ENCODE measurements around the gene RECK. TPM values are rescaled to one million over a fixed set of nuclear protein-coding genes. Genes with fewer than 3 reads are reported as not detected.

Gene RECK
- total RNA-seq, 1 donor = 32.8 TPM

DNA sequence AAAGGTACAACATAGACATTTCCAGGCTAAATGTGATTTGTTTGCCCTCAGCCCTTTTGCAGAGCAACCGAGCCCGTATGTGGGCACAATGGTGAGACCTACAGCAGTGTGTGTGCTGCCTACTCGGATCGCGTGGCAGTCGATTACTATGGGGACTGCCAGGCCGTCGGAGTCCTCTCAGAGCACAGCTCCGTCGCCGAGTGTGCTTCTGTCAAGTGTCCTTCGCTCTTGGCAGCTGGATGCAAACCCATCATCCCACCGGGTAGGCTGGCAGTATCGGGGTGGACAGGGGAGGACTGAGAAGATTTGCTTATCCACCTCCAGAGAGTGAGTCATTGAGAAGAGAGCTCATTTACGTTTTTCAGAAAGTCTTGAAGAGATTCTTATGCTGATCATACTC is 82.0 kb downstream of the RECK start:
- TF ChIP-seq, protein P1, sequence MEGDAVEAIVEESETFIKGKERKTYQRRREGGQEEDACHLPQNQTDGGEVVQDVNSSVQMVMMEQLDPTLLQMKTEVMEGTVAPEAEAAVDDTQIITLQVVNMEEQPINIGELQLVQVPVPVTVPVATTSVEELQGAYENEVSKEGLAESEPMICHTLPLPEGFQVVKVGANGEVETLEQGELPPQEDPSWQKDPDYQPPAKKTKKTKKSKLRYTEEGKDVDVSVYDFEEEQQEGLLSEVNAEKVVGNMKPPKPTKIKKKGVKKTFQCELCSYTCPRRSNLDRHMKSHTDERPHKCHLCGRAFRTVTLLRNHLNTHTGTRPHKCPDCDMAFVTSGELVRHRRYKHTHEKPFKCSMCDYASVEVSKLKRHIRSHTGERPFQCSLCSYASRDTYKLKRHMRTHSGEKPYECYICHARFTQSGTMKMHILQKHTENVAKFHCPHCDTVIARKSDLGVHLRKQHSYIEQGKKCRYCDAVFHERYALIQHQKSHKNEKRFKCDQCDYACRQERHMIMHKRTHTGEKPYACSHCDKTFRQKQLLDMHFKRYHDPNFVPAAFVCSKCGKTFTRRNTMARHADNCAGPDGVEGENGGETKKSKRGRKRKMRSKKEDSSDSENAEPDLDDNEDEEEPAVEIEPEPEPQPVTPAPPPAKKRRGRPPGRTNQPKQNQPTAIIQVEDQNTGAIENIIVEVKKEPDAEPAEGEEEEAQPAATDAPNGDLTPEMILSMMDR (IDR thresholded peaks at IDR 0.05; ENCODE audit: insufficient read depth, low read depth, low read length) = no peak
- no peak for DNase-seq (ENCODE audit: low read depth)
- no peak overlapping the region for H3K4me3 ChIP-seq (ENCODE audit: low read depth, low read length)

DNA sequence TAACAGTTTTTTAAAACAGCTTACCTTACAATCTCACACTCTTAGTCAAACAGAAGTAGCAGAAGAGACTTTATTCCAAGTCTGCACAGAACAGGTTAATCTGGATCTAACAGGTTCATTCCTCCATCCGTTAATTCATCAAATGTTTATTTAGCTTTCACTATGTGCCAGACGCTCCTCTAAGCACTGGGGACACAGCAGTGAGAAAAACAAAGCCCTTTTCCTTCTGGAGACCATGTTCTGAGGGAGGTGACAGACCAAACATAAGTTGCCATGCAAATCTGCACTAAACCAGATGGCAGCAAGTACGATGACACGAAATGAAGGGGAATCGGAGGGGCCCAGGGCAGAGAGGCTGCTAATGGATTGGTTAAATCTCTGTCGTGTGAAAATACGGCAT is 82.8 kb downstream of the RECK start:
- DNase-seq (ENCODE audit: low read depth) = no peak

DNA sequence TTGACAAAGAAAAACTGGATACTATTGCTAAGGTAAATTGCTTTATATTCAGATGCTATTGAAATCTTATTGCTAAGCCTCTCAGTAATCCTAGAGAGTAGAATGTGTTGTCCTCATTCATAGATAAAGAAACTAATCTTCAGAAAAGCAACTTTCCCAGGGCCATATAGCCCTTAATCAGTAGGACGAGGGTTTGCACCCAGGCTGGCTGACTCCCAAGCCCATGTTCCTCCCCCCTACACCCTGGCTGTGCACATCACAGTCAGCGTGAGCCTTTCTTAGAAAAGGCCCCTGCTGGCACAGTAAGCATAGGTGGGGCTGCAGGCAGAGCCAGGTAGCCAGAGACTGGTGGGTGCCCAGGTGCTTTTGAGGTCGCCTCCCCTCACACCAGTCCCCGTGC is 84.0 kb downstream of the RECK start:
- DNase-seq (ENCODE audit: low read depth) = no peak
- no peak overlapping the region for H3K4me3 ChIP-seq (ENCODE audit: low read depth, low read length)
- TF ChIP-seq, protein P1 (IDR thresholded peaks at IDR 0.05; ENCODE audit: insufficient read depth, low read depth, low read length) = no peak

More for the DNA sequence above, 82.8 kb downstream of the RECK start:
- H3K4me3 ChIP-seq (ENCODE audit: low read depth, low read length) = no peak overlapping the region
- TF ChIP-seq, protein P1 (IDR thresholded peaks at IDR 0.05; ENCODE audit: insufficient read depth, low read depth, low read length) = no peak

DNA sequence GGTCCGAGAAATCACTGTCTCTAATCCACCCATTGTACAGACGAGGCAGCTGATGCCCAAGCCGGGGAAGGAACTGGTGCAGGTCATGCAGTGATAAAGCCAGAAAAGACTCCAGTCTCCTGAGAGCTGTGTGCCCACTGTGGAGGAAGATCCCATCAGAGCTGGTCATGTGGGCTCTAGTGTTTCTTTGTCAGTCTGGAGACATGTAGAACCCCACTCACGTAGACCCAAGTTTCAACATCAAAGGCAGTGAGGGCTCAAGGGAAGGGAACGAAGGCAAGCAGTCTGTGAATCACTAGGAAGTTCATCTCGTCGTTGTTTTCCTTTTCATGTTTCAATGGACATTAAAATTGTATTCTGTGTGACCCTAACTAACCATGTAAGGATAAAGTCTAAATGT is 85.3 kb downstream of the RECK start:
- no peak overlapping the region for H3K4me3 ChIP-seq (ENCODE audit: low read depth, low read length)
- no peak for DNase-seq (ENCODE audit: low read depth)
- TF ChIP-seq, protein P1 (IDR thresholded peaks at IDR 0.05; ENCODE audit: insufficient read depth, low read depth, low read length) = no peak

DNA sequence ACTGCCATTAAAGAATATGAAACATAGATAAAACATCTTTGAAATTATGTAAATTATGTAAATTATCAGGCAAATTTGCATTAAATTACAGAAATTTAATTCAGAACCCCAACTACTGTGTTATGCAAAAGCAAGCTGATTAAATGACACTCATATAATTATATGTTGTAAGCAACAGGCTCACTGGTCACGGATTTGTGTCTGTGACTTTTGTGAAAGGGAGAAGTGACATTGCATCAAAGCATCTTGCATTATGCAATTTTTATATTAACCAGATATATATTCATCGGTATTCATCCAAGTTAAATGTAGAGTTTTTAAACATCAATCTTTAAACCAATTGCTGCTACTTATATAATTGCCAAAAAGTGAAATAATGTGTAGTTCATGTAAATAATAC is 86.8 kb downstream of the RECK start:
- H3K4me3 ChIP-seq (ENCODE audit: low read depth, low read length) = no peak overlapping the region
- TF ChIP-seq, protein P1 (IDR thresholded peaks at IDR 0.05; ENCODE audit: insufficient read depth, low read depth, low read length) = no peak
- no peak for DNase-seq (ENCODE audit: low read depth)

DNA sequence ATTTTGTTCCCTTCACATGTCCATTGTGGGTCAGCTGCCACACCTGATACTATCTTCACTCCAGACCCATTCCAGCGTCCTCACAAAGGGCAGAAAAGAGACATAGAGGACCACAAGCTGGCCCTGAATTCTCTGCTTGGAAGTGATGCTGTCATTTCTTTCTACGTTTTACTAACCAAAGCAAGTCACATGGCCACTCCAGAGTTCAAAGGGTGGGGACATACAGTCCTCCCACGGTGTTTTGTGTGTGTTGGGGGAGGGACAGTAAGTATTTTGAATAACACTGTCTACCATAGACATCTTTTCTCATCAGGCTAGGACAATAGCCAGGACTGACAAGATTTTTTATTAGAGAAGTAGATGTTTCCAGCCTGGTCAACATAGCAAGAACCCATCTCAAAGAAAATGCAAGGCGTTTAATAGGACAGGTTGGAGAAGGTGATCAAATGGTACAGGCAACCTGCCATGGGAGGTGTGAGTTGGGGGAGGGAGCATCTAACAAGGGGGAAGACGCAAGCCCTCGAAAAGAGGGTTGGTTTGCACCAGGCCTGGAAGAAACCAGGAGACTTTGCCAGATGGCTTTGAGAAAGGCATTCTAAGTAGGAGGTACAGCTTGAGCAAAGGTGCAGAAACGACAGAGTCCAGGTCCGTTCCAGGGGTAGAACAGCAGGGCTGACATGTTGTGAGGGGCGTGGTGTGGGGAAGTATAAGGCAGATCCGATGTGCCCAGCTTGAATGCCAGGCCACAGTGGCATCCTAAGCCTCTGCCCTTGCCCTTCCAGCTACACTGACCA is 88.5 kb downstream of the RECK start:
- DNase-seq (ENCODE audit: low read depth) = no peak
- no peak overlapping the region for H3K4me3 ChIP-seq (ENCODE audit: low read depth, low read length)
- TF ChIP-seq, protein P1 (IDR thresholded peaks at IDR 0.05; ENCODE audit: insufficient read depth, low read depth, low read length) = no peak
